ENCODE results near the gene KIAA1143. TPM values are rescaled to one million over a fixed set of nuclear protein-coding genes. Genes with fewer than 3 reads are reported as not detected.

Gene KIAA1143
- total RNA-seq, 3 donors from 2014 or later, result 25.6 to 35.9 (median 31.5) TPM

- Histone ChIP-seq H3K27me3 (no peaks in the 10 kb centered on the region), H3K4me3 (no peak overlapping the region), H3K4me1 (no peaks in the 10 kb centered on the region), H3K9me3 (no peaks in the 10 kb centered on the region), H3K36me3 (no peaks in the 10 kb centered on the region), H3K27ac (no peak overlapping the region)
- DNase-seq (ENCODE audit: low spot score in 2 of 2), result no peak
- no peak for TF ChIP-seq POLR2AphosphoS5 (IDR thresholded peaks at IDR 0.05)
- TF ChIP-seq POLR2A (IDR thresholded peaks at IDR 0.05), result no peak
- intact Hi-C loops (cut with DNase I; ENCODE audit: low total_unique reads), result no loop called here
Observed at GRCh38 chr3:44782891-44783290, 21.5 kb upstream of the KIAA1143 start.

GRCh38 chr3:44772099-44772442 is 10.7 kb upstream of the KIAA1143 start:
- TF ChIP-seq POLR2A (IDR thresholded peaks at IDR 0.05) (no peak), CTCF (IDR thresholded peaks at IDR 0.05) (no peak), POLR2AphosphoS5 (IDR thresholded peaks at IDR 0.05) (no peak)
- DNase-seq (ENCODE audit: low spot score in 2 of 2), result no peak
- no peaks in the 10 kb centered on the region for H3K27me3 ChIP-seq
- intact Hi-C loops (cut with DNase I; ENCODE audit: low total_unique reads), result no loop called here
- H3K4me1 ChIP-seq, result no peaks in the 10 kb centered on the region
- H3K9me3 ChIP-seq, result peaks cover 3 to 38% of the 10 kb centered on the region in 2 donors
- H3K4me3 ChIP-seq, result no peak overlapping the region
- H3K36me3 ChIP-seq, result no peaks in the 10 kb centered on the region
- no peak overlapping the region for H3K27ac ChIP-seq

GRCh38 chr3:44771424-44772098 is 10.1 kb upstream of the KIAA1143 start:
- TF ChIP-seq POLR2A (IDR thresholded peaks at IDR 0.05), result no peak

GRCh38 chr3:44764248-44764647 is 2.8 kb upstream of the KIAA1143 start:
- no peak for DNase-seq (ENCODE audit: low spot score in 2 of 2)
- TF ChIP-seq CTCF (IDR thresholded peaks at IDR 0.05) (no peak), POLR2A (IDR thresholded peaks at IDR 0.05) (no peak), POLR2AphosphoS5 (IDR thresholded peaks at IDR 0.05) (no peak)
- Histone ChIP-seq H3K4me1 (no peaks in the 10 kb centered on the region), H3K36me3 (no peaks in the 10 kb centered on the region), H3K27me3 (no peaks in the 10 kb centered on the region), H3K9me3 (peaks cover 0 to 5% of the 10 kb centered on the region in 2 donors), H3K4me3 (no peak overlapping the region), H3K27ac (no peak overlapping the region)
- intact Hi-C loops (cut with DNase I; ENCODE audit: low total_unique reads), result no loop called here

More at GRCh38 chr3:44771424-44772098, 10.1 kb upstream of the KIAA1143 start:
- H3K9me3 ChIP-seq, result peaks cover 3 to 38% of the 10 kb centered on the region in 2 donors
- intact Hi-C loops (cut with DNase I; ENCODE audit: low total_unique reads), result no loop called here
- no peak for DNase-seq (ENCODE audit: low spot score in 2 of 2)
- no peak overlapping the region for H3K27ac ChIP-seq
- H3K27me3 ChIP-seq, result no peaks in the 10 kb centered on the region
- H3K4me1 ChIP-seq, result no peaks in the 10 kb centered on the region
- H3K36me3 ChIP-seq, result no peaks in the 10 kb centered on the region
- no peak overlapping the region for H3K4me3 ChIP-seq

GRCh38 chr3:44762690-44763089 is 1.3 kb upstream of the KIAA1143 start:
- no peak overlapping the region for H3K27ac ChIP-seq
- no peaks in the 10 kb centered on the region for H3K36me3 ChIP-seq
- intact Hi-C loops (cut with DNase I; ENCODE audit: low total_unique reads), result no loop called here
- H3K9me3 ChIP-seq, result peaks cover 0 to 11% of the 10 kb centered on the region in 2 donors
- H3K27me3 ChIP-seq, result no peaks in the 10 kb centered on the region
- no peaks in the 10 kb centered on the region for H3K4me1 ChIP-seq
- no peak overlapping the region for H3K4me3 ChIP-seq
- DNase-seq (ENCODE audit: low spot score in 2 of 2), result no peak
- TF ChIP-seq POLR2A (IDR thresholded peaks at IDR 0.05) (no peak), POLR2AphosphoS5 (IDR thresholded peaks at IDR 0.05) (no peak), CTCF (IDR thresholded peaks at IDR 0.05) (no peak)

- DNase-seq (ENCODE audit: low spot score in 2 of 2), result no peak
- Histone ChIP-seq H3K27ac (no peak overlapping the region), H3K4me1 (no peaks in the 10 kb centered on the region), H3K27me3 (no peaks in the 10 kb centered on the region), H3K4me3 (peak overlapping the region; percentile 69 to 88 (median 86)), H3K36me3 (no peaks in the 10 kb centered on the region), H3K9me3 (peaks cover 0 to 11% of the 10 kb centered on the region in 2 donors)
- intact Hi-C loops (cut with DNase I; ENCODE audit: low total_unique reads), result no loop called here
- TF ChIP-seq POLR2AphosphoS5 (IDR thresholded peaks at IDR 0.05), result no peak
- no peak for TF ChIP-seq CTCF (IDR thresholded peaks at IDR 0.05)
- no peak for TF ChIP-seq POLR2A (IDR thresholded peaks at IDR 0.05)
Observed at GRCh38 chr3:44762170-44762677, 805 bp upstream of the KIAA1143 start.

All from breast epithelium (tissue), 4 donors.